Trophoblast cell (in vitro differentiated cells and primary cell): ENCODE measurements around the gene EXOC3.

Experiments
- DNase-seq, 2 donors: peaks; one replicate each; pipeline ENCODE4 v3.0.0-alpha.2; 2016
- H2AFZ ChIP-seq: 2 replicates; pipeline ENCODE4 v1.6.1; 2013; ENCODE audit warnings: low read length, moderate library complexity, mild to moderate bottlenecking; ENCODE audit not compliant: insufficient read depth, poor library complexity
- H2AK5ac ChIP-seq: 2 replicates; pipeline ENCODE4 v1.6.1; 2013; ENCODE audit warnings: mild to moderate bottlenecking, low read length
- H2BK120ac ChIP-seq: 2 replicates; pipeline ENCODE4 v1.6.1; 2013; ENCODE audit warnings: low read length, mild to moderate bottlenecking, moderate library complexity; ENCODE audit not compliant: insufficient read depth, poor library complexity
- H2BK12ac ChIP-seq: 2 replicates; pipeline ENCODE4 v1.6.1; 2013; ENCODE audit warnings: mild to moderate bottlenecking, low read length, moderate library complexity
- H2BK5ac ChIP-seq: 2 replicates; pipeline ENCODE4 v1.6.1; 2013; ENCODE audit warnings: low read length, low read depth, moderate library complexity, mild to moderate bottlenecking; ENCODE audit not compliant: poor library complexity
- H3K14ac ChIP-seq: 2 replicates; pipeline ENCODE4 v1.6.1; 2013; ENCODE audit warnings: mild to moderate bottlenecking, low read length
- H3K18ac ChIP-seq: 2 replicates; pipeline ENCODE4 v1.6.1; 2013; ENCODE audit warnings: mild to moderate bottlenecking, low read length
- H3K23ac ChIP-seq: 2 replicates; pipeline ENCODE4 v1.6.1; 2013; ENCODE audit warnings: low read length
- H3K27ac ChIP-seq: 2 replicates; pipeline ENCODE4 v1.5.1; 2013; ENCODE audit warnings: low read depth, mild to moderate bottlenecking, inconsistent platforms, low read length, moderate library complexity
- H3K27me3 ChIP-seq: 2 replicates; pipeline ENCODE4 v1.6.1; 2013; ENCODE audit warnings: inconsistent platforms, mild to moderate bottlenecking, low read length, moderate library complexity; ENCODE audit not compliant: insufficient read depth
- H3K36me3 ChIP-seq, 2 experiments: 1 replicate in 1 of 2; 2 replicates in 1 of 2; pipeline ENCODE4 v1.6.1; 2013; ENCODE audit warnings: low read length in 2 of 2, mild to moderate bottlenecking in 2 of 2, moderate library complexity in 1 of 2; ENCODE audit not compliant: insufficient read depth in 2 of 2, control insufficient read depth in 1 of 2
- H3K4ac ChIP-seq: 2 replicates; pipeline ENCODE4 v1.6.1; 2013; ENCODE audit warnings: low read depth, mild to moderate bottlenecking, low read length, moderate library complexity
- H3K4me1 ChIP-seq, 2 experiments: 1 replicate in 1 of 2; 2 replicates in 1 of 2; pipeline ENCODE4 v1.6.1; 2013; ENCODE audit warnings: low read length in 2 of 2, mild to moderate bottlenecking in 2 of 2, moderate library complexity in 1 of 2; ENCODE audit not compliant: insufficient read depth in 2 of 2, control insufficient read depth in 1 of 2
- H3K4me2 ChIP-seq: 2 replicates; pipeline ENCODE4 v1.6.1; 2013; ENCODE audit warnings: inconsistent platforms, mild to moderate bottlenecking, low read length, moderate library complexity
- H3K4me3 ChIP-seq: 2 replicates; pipeline ENCODE4 v1.5.1; 2013; ENCODE audit warnings: mild to moderate bottlenecking, low read depth, low read length, inconsistent platforms
- H3K79me1 ChIP-seq: one replicate; pipeline ENCODE4 v1.6.1; 2013; ENCODE audit warnings: low read length
- H3K79me2 ChIP-seq: 2 replicates; pipeline ENCODE4 v1.6.1; 2013; ENCODE audit warnings: low read length, mild to moderate bottlenecking; ENCODE audit not compliant: control insufficient read depth, insufficient read depth, poor library complexity
- H3K9ac ChIP-seq: 2 replicates; pipeline ENCODE4 v1.6.1; 2013; ENCODE audit warnings: mild to moderate bottlenecking, low read length
- H3K9me3 ChIP-seq: 2 replicates; pipeline ENCODE4 v1.6.1; 2013; ENCODE audit warnings: low read depth, mild to moderate bottlenecking, control low read depth, inconsistent platforms, low read length; ENCODE audit not compliant: insufficient read depth
- H4K12ac ChIP-seq: 2 replicates; pipeline ENCODE4 v1.6.1; 2013; ENCODE audit warnings: low read depth, mild to moderate bottlenecking, low read length, moderate library complexity
- H4K8ac ChIP-seq: 2 replicates; pipeline ENCODE4 v1.6.1; 2013; ENCODE audit warnings: low read depth, mild to moderate bottlenecking, low read length, moderate library complexity
- H4K91ac ChIP-seq: one replicate; pipeline ENCODE4 v1.6.1; 2013; ENCODE audit warnings: low read depth, mild to moderate bottlenecking, low read length, moderate library complexity
- WGBS: extraction: QIAGEN DNeasy Blood & Tissue Kit; methylation state at CpG from one replicate; pipeline ENCODE4 v1.1.7; 2013; ENCODE audit warnings: missing lambda C conversion rate; ENCODE audit not compliant: insufficient read length, insufficient coverage; ENCODE audit errors: extremely low coverage; 5-methylcytosine and 5-hydroxymethylcytosine counted together

The EXOC3 gene

DNA sequence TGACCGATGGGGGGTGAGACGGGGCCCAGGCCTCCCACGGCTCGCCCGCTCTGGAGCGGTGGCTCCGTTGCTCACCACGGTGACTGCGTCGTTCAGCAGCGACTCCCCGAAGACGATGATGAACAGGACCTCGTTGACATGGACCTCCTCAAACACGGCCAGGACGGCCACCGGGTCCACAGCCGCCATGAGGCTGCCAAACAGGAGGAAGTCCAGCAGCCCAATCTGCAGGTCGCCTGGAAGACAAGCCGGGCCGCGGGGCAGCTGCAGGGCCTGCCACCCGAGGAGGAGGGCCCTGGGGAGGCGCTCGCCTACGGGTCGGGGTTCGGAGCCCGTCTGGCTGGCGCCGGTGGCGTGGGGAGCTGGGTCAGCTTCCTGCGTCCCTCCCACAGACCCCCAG lies 45.3 kb downstream of the EXOC3 start:
- H2AFZ ChIP-seq: no peak overlapping the region
- no CpG with 5 or more reads among the region's 33 CpGs for WGBS

GRCh38 chr5:488744-489688 lies 46.0 kb downstream of the EXOC3 start:
- H3K14ac ChIP-seq: no peak overlapping the region
- WGBS: no CpG with 5 or more reads among the region's 40 CpGs
- no peak overlapping the region for H2AK5ac ChIP-seq
- H2BK12ac ChIP-seq: no peak overlapping the region
- no peak overlapping the region for H4K8ac ChIP-seq
- no peaks in the 10 kb centered on the region for H3K79me1 ChIP-seq
- H3K4me2 ChIP-seq: no peak overlapping the region
- no peak overlapping the region for H3K4me3 ChIP-seq
- no peak overlapping the region for H2AFZ ChIP-seq
- no peak overlapping the region for H3K9ac ChIP-seq
- no peak overlapping the region for H3K27ac ChIP-seq
- H3K4ac ChIP-seq: no peak overlapping the region
- no peak overlapping the region for H3K23ac ChIP-seq
- H2BK120ac ChIP-seq: no peak overlapping the region
- no peak overlapping the region for H2BK5ac ChIP-seq
- no peaks in the 10 kb centered on the region for H3K9me3 ChIP-seq
- no peak overlapping the region for H3K18ac ChIP-seq
- H4K12ac ChIP-seq: no peak overlapping the region
- H3K27me3 ChIP-seq: peaks cover 16% of the 10 kb centered on the region
- DNase-seq: no peak
- H3K36me3 ChIP-seq: no peaks in the 10 kb centered on the region
- H4K91ac ChIP-seq: no peak overlapping the region
- H3K79me2 ChIP-seq: no peaks in the 10 kb centered on the region
- no peaks in the 10 kb centered on the region for H3K4me1 ChIP-seq

More for the DNA sequence above, 45.3 kb downstream of the EXOC3 start:
- no peaks in the 10 kb centered on the region for H3K36me3 ChIP-seq
- no peaks in the 10 kb centered on the region for H3K79me1 ChIP-seq
- peaks cover 8% of the 10 kb centered on the region for H3K27me3 ChIP-seq
- H2BK12ac ChIP-seq: no peak overlapping the region
- DNase-seq: no peak
- H4K91ac ChIP-seq: no peak overlapping the region
- H3K4me1 ChIP-seq: no peaks in the 10 kb centered on the region
- no peak overlapping the region for H2BK5ac ChIP-seq
- no peak overlapping the region for H4K12ac ChIP-seq
- H3K27ac ChIP-seq: no peak overlapping the region
- H3K23ac ChIP-seq: no peak overlapping the region
- H3K79me2 ChIP-seq: no peaks in the 10 kb centered on the region
- no peak overlapping the region for H2AK5ac ChIP-seq
- no peak overlapping the region for H3K18ac ChIP-seq
- no peaks in the 10 kb centered on the region for H3K9me3 ChIP-seq
- no peak overlapping the region for H3K4ac ChIP-seq
- no peak overlapping the region for H4K8ac ChIP-seq
- no peak overlapping the region for H3K4me3 ChIP-seq
- no peak overlapping the region for H3K14ac ChIP-seq
- no peak overlapping the region for H3K4me2 ChIP-seq
- H2BK120ac ChIP-seq: no peak overlapping the region
- H3K9ac ChIP-seq: no peak overlapping the region

DNA sequence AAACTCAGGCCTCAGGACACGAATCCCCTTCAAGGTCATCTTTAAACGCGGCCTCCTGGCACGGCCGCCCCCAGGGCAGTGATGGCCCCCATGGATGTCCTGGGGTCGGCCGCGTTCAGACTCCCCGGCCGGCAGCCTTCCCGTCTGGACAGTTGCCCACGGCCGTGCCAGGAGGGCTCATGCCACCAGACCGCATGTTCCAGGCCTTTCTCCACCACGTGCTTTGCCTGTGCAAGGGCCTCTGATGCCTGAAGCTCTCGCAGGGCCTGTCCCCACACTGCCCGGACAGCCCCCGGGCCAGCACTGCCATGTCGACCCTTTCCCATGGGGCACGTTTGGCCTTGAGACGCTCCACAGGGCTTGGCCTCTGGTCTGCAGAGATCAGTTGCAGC lies 46.7 kb downstream of the EXOC3 start:
- no peak overlapping the region for H2BK5ac ChIP-seq
- no CpG with 5 or more reads among the region's 21 CpGs for WGBS
- H3K9me3 ChIP-seq: peaks cover 2% of the 10 kb centered on the region
- H3K36me3 ChIP-seq: no peaks in the 10 kb centered on the region
- no peak overlapping the region for H2BK12ac ChIP-seq
- no peak overlapping the region for H3K14ac ChIP-seq
- H3K79me2 ChIP-seq: no peaks in the 10 kb centered on the region
- H2BK120ac ChIP-seq: no peak overlapping the region
- no peak overlapping the region for H3K27ac ChIP-seq
- no peaks in the 10 kb centered on the region for H3K79me1 ChIP-seq
- no peak overlapping the region for H3K4me3 ChIP-seq
- no peak overlapping the region for H4K8ac ChIP-seq
- no peak overlapping the region for H4K12ac ChIP-seq
- H2AFZ ChIP-seq: no peak overlapping the region
- no peak for DNase-seq
- H3K4ac ChIP-seq: no peak overlapping the region
- no peaks in the 10 kb centered on the region for H3K4me1 ChIP-seq
- no peak overlapping the region for H3K23ac ChIP-seq
- no peak overlapping the region for H3K4me2 ChIP-seq
- peaks cover 22% of the 10 kb centered on the region for H3K27me3 ChIP-seq
- H4K91ac ChIP-seq: no peak overlapping the region
- no peak overlapping the region for H3K18ac ChIP-seq
- H3K9ac ChIP-seq: no peak overlapping the region
- no peak overlapping the region for H2AK5ac ChIP-seq

- Histone ChIP-seq H2BK5ac (no peak overlapping the region), H3K4me2 (no peak overlapping the region), H3K23ac (no peak overlapping the region), H4K8ac (no peak overlapping the region), H3K36me3 (no peaks in the 10 kb centered on the region), H3K14ac (no peak overlapping the region), H3K79me2 (no peaks in the 10 kb centered on the region), H3K27me3 (peaks cover 28% of the 10 kb centered on the region), H3K79me1 (no peaks in the 10 kb centered on the region), H3K4ac (no peak overlapping the region), H3K4me3 (no peak overlapping the region), H3K4me1 (no peaks in the 10 kb centered on the region), H2BK12ac (no peak overlapping the region), H3K9ac (no peak overlapping the region), H4K12ac (no peak overlapping the region), H2AFZ (no peak overlapping the region), H2BK120ac (no peak overlapping the region), H3K9me3 (peaks cover 2% of the 10 kb centered on the region), H3K27ac (no peak overlapping the region), H4K91ac (no peak overlapping the region), H2AK5ac (no peak overlapping the region), H3K18ac (no peak overlapping the region)
- no peak for DNase-seq
- no CpG with 5 or more reads among the region's 48 CpGs for WGBS
Observed at GRCh38 chr5:490116-491106, 47.4 kb downstream of the EXOC3 start.
